Endothelial cell of umbilical vein (primary cell): ENCODE results near the gene MCL1. TPM values are rescaled to one million over a fixed set of nuclear protein-coding genes. Genes with fewer than 3 reads are reported as not detected.

Experiments used
- BruUV-seq: library from RNA; stranded (reverse); fragments of 400-500 nt; replicated peaks from 2 replicates; lab custom pipeline; 2021; lab: Mats Ljungman, UMichigan
- CTCF ChIA-PET: fragments of 300-600, 350-600 bp; sonication (Branson Sonifier 250); formaldehyde crosslinking; loops from one replicate; lab custom pipeline; 2021; ENCODE audit warnings: antibody characterized with exemption, inconsistent platforms; lab: Charles Lee
- POLR2A ChIA-PET: fragments of 300-600, 350-600 bp; sonication (Branson Sonifier 250); formaldehyde crosslinking; loops from one replicate; lab custom pipeline; 2021; ENCODE audit warnings: antibody characterized with exemption, inconsistent platforms; lab: Charles Lee
- DNase-seq: peaks from one replicate; pipeline ENCODE4 v3.0.0-alpha.2; 2011; ENCODE audit warnings: low read depth, low spot score
- FAIRE-seq: peaks from 2 replicates; lab custom pipeline; 2011; peaks lifted over from hg19 to GRCh38; lab: Jason Lieb, UNC
- H2AFZ ChIP-seq: 2 replicates; pipeline ENCODE4 v1.6.0; 2012; ENCODE audit warnings: low read depth, low read length, control low read depth, inconsistent platforms
- H3K27ac ChIP-seq: 2 replicates; pipeline ENCODE4 v1.5.1; 2011; ENCODE audit warnings: low read depth, mild to moderate bottlenecking, control low read depth, low read length, moderate library complexity; ENCODE audit not compliant: insufficient read depth
- H3K27me3 ChIP-seq, 2 experiments: 2 replicates each; pipeline versions ENCODE4 v1.6.0 to v1.6.1; 2011; ENCODE audit warnings: low read length in 2 of 2, mixed read lengths in 1 of 2; ENCODE audit not compliant: control insufficient read depth in 2 of 2, insufficient read depth in 2 of 2
- H3K36me3 ChIP-seq, 2 experiments: 2 replicates in 1 of 2; 3 replicates in 1 of 2; pipeline ENCODE4 v1.5.1; 2011; ENCODE audit warnings: low read length in 2 of 2, mild to moderate bottlenecking in 1 of 2, moderate library complexity in 1 of 2; ENCODE audit not compliant: control insufficient read depth in 2 of 2, insufficient read depth in 2 of 2; ENCODE audit errors: extremely low read depth in 1 of 2
- H3K4me1 ChIP-seq: 3 replicates; pipeline ENCODE4 v1.5.1; 2011; ENCODE audit warnings: mild to moderate bottlenecking, low read length; ENCODE audit not compliant: control insufficient read depth, insufficient read depth; ENCODE audit errors: extremely low read depth
- H3K4me2 ChIP-seq: 2 replicates; pipeline ENCODE4 v1.6.1; 2011; ENCODE audit warnings: low read length, control low read depth, mixed read lengths; ENCODE audit not compliant: insufficient read depth
- H3K4me3 ChIP-seq, 3 experiments: fragments of 200-600 bp in 1 of 3; sonication (generic), shearing (Covaris generic) in 1 of 3; replicated peaks in 1 of 3; 2 replicates each; pipeline ENCODE4 v1.5.1; 2011 to 2016; ENCODE audit warnings: control low read depth in 3 of 3, low read length in 3 of 3, mild to moderate bottlenecking in 2 of 3, inconsistent platforms in 1 of 3, low read depth in 1 of 3, moderate library complexity in 1 of 3; ENCODE audit not compliant: insufficient read depth in 1 of 3
- H3K79me2 ChIP-seq: 2 replicates; pipeline ENCODE4 v1.6.0; 2012; ENCODE audit warnings: low read length, inconsistent platforms; ENCODE audit not compliant: control insufficient read depth, insufficient read depth
- H3K9ac ChIP-seq: replicated peaks from 2 replicates; pipeline ENCODE3; 2011; ENCODE audit warnings: low read length, control low read depth; ENCODE audit not compliant: insufficient read depth; ENCODE audit errors: extremely low read depth
- H3K9me1 ChIP-seq: replicated peaks from 3 replicates; pipeline ENCODE4 v1.6.0; 2011; ENCODE audit warnings: mild to moderate bottlenecking, low read length; ENCODE audit not compliant: control insufficient read depth, insufficient read depth; ENCODE audit errors: extremely low read depth
- H3K9me3 ChIP-seq: replicated peaks from 2 replicates; pipeline ENCODE4 v1.5.1; 2012; ENCODE audit warnings: low read length, inconsistent platforms; ENCODE audit not compliant: control insufficient read depth, insufficient read depth
- H4K20me1 ChIP-seq: replicated peaks from 2 replicates; pipeline ENCODE3; 2011; ENCODE audit warnings: mild to moderate bottlenecking, low read length; ENCODE audit not compliant: control insufficient read depth, insufficient read depth; ENCODE audit errors: extremely low read depth
- CTCF ChIP-seq, 2 donors: IDR thresholded peaks; 1 replicate in 1 of 2; 2 replicates in 1 of 2; pipeline ENCODE4 v1.5.1; 2011; ENCODE audit warnings: low read length in 2 of 2, mild to moderate bottlenecking in 2 of 2, moderate library complexity in 2 of 2, control low read depth in 1 of 2, inconsistent platforms in 1 of 2, low read depth in 1 of 2; ENCODE audit not compliant: insufficient read depth in 1 of 2; ENCODE audit errors: extremely low read depth in 1 of 2
- EZH2 ChIP-seq: IDR thresholded peaks from 2 replicates; pipeline ENCODE4 v1.6.1; 2012; ENCODE audit warnings: borderline replicate concordance, low read depth, mild to moderate bottlenecking, moderate library complexity, low read length, inconsistent platforms; ENCODE audit not compliant: severe bottlenecking
- FOS ChIP-seq: IDR thresholded peaks from 2 replicates; pipeline ENCODE4 v1.6.1; 2011; ENCODE audit warnings: mild to moderate bottlenecking, low read length, moderate library complexity, borderline replicate concordance; ENCODE audit not compliant: insufficient read depth
- GATA2 ChIP-seq: IDR thresholded peaks from 2 replicates; pipeline ENCODE4 v1.7.0; 2011; ENCODE audit warnings: low read depth, mild to moderate bottlenecking, moderate library complexity, mixed read lengths, low read length; ENCODE audit not compliant: insufficient read length, insufficient read depth
- JUN ChIP-seq: IDR thresholded peaks from 2 replicates; pipeline ENCODE4 v1.6.1; 2011; ENCODE audit warnings: borderline replicate concordance, low read depth; ENCODE audit not compliant: insufficient read length, insufficient read depth
- MYC ChIP-seq: IDR thresholded peaks from one replicate; pipeline ENCODE4 v1.6.1; 2011; ENCODE audit warnings: mild to moderate bottlenecking, low read depth, low read length
- POLR2A ChIP-seq: IDR thresholded peaks from 2 replicates; pipeline ENCODE4 v1.6.1; 2012; ENCODE audit warnings: low read depth, mild to moderate bottlenecking, control low read depth, low read length
- POLR2AphosphoS5 ChIP-seq: IDR thresholded peaks from 2 replicates; pipeline ENCODE4 v1.6.1; 2012; ENCODE audit warnings: low read depth, mild to moderate bottlenecking, control low read depth, low read length, moderate library complexity; ENCODE audit not compliant: insufficient read depth
- dilution Hi-C: fragments of 300-500 bp; cut with MboI; formaldehyde crosslinking; loops from one replicate; pipeline ENCODE4 v1.15.0; 2019; ENCODE audit warnings: low sequenced_read_pairs; ENCODE audit not compliant: extremely low pct_ligation_motif_present
- intact Hi-C: fragments of 100-400 bp; cut with micrococcal nuclease; formaldehyde crosslinking; loops from one replicate; pipeline ENCODE4 v1.10.0; 2022
- polyA plus RNA-seq, 4 experiments: library from polyadenylated mRNA; depleted of rRNA in 3 of 4; stranded (reverse) in 3 of 4; unstranded in 1 of 4; fragments of >200 nt; gene quantifications; 2 replicates each; pipeline versions ENCODE4 v1.2.1 to v1.2.3, GENCODE V29; 2011 to 2012; ENCODE audit warnings: missing spikeins in 1 of 4
- total RNA-seq: library from RNA; stranded (reverse); gene quantifications from 2 replicates; pipeline ENCODE4 v1.2.3, GENCODE V29; 2021
- TF ChIP-seq, protein P1 (sequence below): IDR thresholded peaks from 2 replicates; pipeline ENCODE4 v1.6.1; 2011; ENCODE audit not compliant: insufficient read depth, insufficient read length

The MCL1 gene
- total and polyA plus RNA-seq, 2 donors (not counting 3 experiments of a cell fraction or from before 2014, with no cell fraction given) = 87.3 to 186 TPM

DNA sequence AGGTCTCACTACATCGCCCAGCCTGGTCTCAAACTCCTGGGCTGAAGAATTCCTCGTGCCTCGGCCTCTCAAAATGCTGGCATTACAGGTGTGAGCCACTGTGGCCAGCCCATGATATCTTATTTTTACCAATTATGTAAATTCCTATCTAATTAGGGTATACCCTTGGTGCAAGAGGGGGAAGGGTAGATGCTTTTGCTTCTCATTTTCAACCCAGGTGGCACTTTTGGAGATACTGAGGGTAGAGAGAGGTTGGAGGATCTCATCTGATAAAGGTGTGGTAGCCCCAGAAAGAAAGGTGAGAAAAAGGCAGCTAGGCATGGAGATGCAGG lies 32.6 kb upstream of the MCL1 start:
- Histone ChIP-seq H3K36me3 (no peaks in the 10 kb centered on the region), H2AFZ (no peak overlapping the region), H3K9me1 (no peaks in the 10 kb centered on the region), H3K4me3 (peak overlapping the region in 1 of 3 experiments; percentile 8), H3K79me2 (peaks cover 13% of the 10 kb centered on the region), H3K9ac (peak overlapping the region; percentile 96), H3K4me1 (peaks cover 43% of the 10 kb centered on the region), H3K9me3 (no peaks in the 10 kb centered on the region), H3K27ac (peak overlapping the region; percentile 100), H3K27me3 (no peaks in the 10 kb centered on the region), H4K20me1 (no peaks in the 10 kb centered on the region), H3K4me2 (peak overlapping the region; percentile 67)
- FAIRE-seq = no peak
- ChIA-PET POLR2A (interaction anchor here (0.7 to 1.0 kb wide), 4 partner anchors 17 to 263 kb away, joined by 3 to 9 read pairs (median 5); partner anchors contain the start of gene MCL1), CTCF (interaction anchor here (0.6 to 13.1 kb wide), 6 partner anchors 7 to 47 kb away, joined by 3 to 288 read pairs (median 4); partner anchors contain the start of gene MCL1)
- DNase-seq = no peak
- dilution Hi-C loops = no loop called here
- TF ChIP-seq POLR2A = no peak
- no peak for TF ChIP-seq POLR2AphosphoS5
- no peak for TF ChIP-seq CTCF (IDR thresholded peaks at IDR 0.05; ENCODE audit: extremely low read depth in 1 of 2, insufficient read depth in 1 of 2, low read depth in 1 of 2, low read length in 2 of 2)
- no peak for TF ChIP-seq GATA2
- TF ChIP-seq, protein P1, sequence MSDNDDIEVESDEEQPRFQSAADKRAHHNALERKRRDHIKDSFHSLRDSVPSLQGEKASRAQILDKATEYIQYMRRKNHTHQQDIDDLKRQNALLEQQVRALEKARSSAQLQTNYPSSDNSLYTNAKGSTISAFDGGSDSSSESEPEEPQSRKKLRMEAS = no peak
- TF ChIP-seq FOS = no peak
- no peak for TF ChIP-seq MYC
- no peak for TF ChIP-seq EZH2
- no peak for TF ChIP-seq JUN
- intact Hi-C loops = no loop called here
- TSS peak; percentile 93 for BruUV-seq
